ENCODE measurements around the gene BBS9.

GRCh38 chr7:33186192-33186591, 56.8 kb downstream of the BBS9 start:
- TF ChIP-seq CTCF (IDR thresholded peaks at IDR 0.05) (no peak), POLR2A (IDR thresholded peaks at IDR 0.05) (no peak)

Measured in testis (tissue), 2 donors.